ENCODE results near the gene SBSN. TPM values are rescaled to one million over a fixed set of nuclear protein-coding genes. Genes with fewer than 3 reads are reported as not detected.

Gene SBSN
- total and polyA plus RNA-seq, 8 donors = 0.15 to 0.16 TPM; not detected in 6

GRCh38 chr19:35511337-35511736, 16.8 kb downstream of the SBSN start:
- FAIRE-seq (no peak), ATAC-seq (no peak), DNase-seq (peak in 1 of 6 donors; percentile 52)
- no peak overlapping the region for H3K4me3 ChIP-seq
- no peaks in the 10 kb centered on the region for H3K9me3 ChIP-seq
- WGBS, 2 donors = 70 to 84% methylated on average over 7 of the region's 7 CpGs
- peaks cover 0 to 8% (median 4%) of the 10 kb centered on the region in 3 donors for H3K4me1 ChIP-seq
- intact Hi-C loops (cut with DNase I) = no loop called here
- TF ChIP-seq, protein P1, sequence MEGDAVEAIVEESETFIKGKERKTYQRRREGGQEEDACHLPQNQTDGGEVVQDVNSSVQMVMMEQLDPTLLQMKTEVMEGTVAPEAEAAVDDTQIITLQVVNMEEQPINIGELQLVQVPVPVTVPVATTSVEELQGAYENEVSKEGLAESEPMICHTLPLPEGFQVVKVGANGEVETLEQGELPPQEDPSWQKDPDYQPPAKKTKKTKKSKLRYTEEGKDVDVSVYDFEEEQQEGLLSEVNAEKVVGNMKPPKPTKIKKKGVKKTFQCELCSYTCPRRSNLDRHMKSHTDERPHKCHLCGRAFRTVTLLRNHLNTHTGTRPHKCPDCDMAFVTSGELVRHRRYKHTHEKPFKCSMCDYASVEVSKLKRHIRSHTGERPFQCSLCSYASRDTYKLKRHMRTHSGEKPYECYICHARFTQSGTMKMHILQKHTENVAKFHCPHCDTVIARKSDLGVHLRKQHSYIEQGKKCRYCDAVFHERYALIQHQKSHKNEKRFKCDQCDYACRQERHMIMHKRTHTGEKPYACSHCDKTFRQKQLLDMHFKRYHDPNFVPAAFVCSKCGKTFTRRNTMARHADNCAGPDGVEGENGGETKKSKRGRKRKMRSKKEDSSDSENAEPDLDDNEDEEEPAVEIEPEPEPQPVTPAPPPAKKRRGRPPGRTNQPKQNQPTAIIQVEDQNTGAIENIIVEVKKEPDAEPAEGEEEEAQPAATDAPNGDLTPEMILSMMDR (IDR thresholded peaks at IDR 0.05) = no peak
- no peaks in the 10 kb centered on the region for H3K36me3 ChIP-seq
- no peaks in the 10 kb centered on the region for H3K27me3 ChIP-seq
- no peak overlapping the region for H3K27ac ChIP-seq

GRCh38 chr19:35510626-35510964, 17.5 kb downstream of the SBSN start:
- DNase-seq (no peak), ATAC-seq (peak in 3 of 4 donors; percentile 1 to 2 (median 1)), FAIRE-seq (no peak)
- Histone ChIP-seq H3K27me3 (no peaks in the 10 kb centered on the region), H3K4me3 (peak overlapping the region in 3 of 4 donors; percentile 26 to 64 (median 51)), H3K36me3 (peaks cover 0 to 4% (median 0%) of the 10 kb centered on the region in 3 donors), H3K4me1 (peaks cover 0 to 8% (median 4%) of the 10 kb centered on the region in 3 donors), H3K9me3 (no peaks in the 10 kb centered on the region), H3K27ac (peak overlapping the region; percentile 79 to 87 (median 80))
- WGBS, 2 donors = 6 to 13% methylated on average over 15 of the region's 15 CpGs
- TF ChIP-seq, protein P1 (IDR thresholded peaks at IDR 0.05) = no peak
- intact Hi-C loops (cut with DNase I) = no loop called here

DNA sequence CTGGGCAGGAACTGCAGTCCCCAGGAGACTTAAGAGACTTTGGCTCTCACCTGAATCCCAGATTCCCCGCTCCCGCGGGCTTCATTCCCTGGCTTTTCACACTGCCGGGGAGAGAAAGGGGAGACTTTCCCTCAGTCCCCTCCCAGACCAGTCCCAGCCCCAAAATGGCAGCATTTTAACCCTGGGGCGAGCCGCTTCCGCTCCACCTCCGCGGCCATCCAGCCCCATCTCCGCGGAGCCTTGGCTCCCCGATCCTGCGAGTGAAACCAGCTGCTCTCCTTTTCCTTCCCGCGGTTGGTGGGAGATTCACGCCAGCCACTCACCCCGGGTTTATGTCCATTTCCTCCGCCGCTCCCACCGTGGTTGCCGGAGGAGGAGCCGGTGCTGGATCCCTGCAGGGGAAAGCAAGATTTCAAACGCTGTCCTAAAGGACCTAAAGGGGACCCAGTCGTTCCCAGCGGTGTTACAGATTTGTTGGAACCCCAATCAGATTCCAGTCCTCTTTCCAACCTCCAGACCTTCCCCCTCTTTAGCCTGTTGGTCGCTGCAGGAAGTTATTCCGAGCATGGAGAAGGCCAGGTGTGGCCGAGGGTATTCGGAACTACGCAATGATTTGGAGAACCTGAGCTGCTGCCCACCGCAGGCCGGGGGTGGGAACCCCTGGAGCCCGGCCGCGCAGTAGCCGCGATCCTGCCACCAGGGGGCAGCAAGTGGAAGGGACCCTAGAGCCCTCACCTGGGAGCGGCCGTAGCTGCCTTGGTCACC, 18.1 kb downstream of the SBSN start:
- peak overlapping the region; percentile 79 to 87 (median 80) for H3K27ac ChIP-seq
- intact Hi-C loops (cut with DNase I) = no loop called here
- H3K4me3 ChIP-seq = peak overlapping the region; percentile 26 to 64 (median 41)
- ATAC-seq = peak; percentile 87 to 94 (median 90)
- TF ChIP-seq, protein P1 (IDR thresholded peaks at IDR 0.05) = peak; percentile 96 to 99 (median 97)
- 0 to 2% methylated on average over 37 to 39 of the region's 39 CpGs for WGBS, 2 donors
- FAIRE-seq = no peak
- H3K9me3 ChIP-seq = no peaks in the 10 kb centered on the region
- H3K36me3 ChIP-seq = peaks cover 0 to 8% (median 0%) of the 10 kb centered on the region in 3 donors
- no peaks in the 10 kb centered on the region for H3K27me3 ChIP-seq
- peaks cover 0 to 8% (median 4%) of the 10 kb centered on the region in 3 donors for H3K4me1 ChIP-seq
- DNase-seq = peak; percentile 84 to 99 (median 94)

DNA sequence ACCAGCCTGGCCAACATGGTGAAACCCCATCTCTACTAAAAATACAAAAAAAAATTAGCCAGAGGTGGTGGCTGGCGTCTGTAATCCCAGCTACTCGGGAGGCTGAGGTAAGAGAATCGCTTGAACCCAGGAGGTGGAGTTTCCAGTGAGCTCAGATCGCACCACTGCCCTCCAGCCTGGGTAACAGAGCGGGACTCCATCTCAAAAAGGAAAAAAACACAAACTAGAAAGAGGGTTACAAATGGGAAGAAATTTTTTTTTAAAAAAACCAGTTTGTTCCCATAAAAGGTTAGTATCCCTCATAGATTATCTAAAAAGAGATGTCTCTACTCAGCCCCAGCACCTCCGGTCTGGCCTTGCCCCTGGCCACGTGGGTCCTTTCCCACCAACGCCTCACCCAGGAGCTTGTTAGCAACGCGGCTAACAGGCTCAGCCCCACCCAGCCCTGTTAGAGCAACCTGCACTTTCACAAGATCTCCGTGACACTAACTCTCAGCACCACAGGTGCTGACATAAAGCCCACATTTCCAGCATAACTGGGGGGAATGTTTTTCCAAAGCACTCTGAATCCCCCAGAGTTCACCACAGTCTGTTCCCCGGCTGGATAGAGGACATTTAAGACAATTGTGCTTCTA, 19.0 kb downstream of the SBSN start:
- no peaks in the 10 kb centered on the region for H3K9me3 ChIP-seq
- peak overlapping the region; percentile 26 to 64 (median 41) for H3K4me3 ChIP-seq
- H3K27me3 ChIP-seq = no peaks in the 10 kb centered on the region
- ATAC-seq (peak; percentile 83 to 89 (median 84)), DNase-seq (peak; percentile 77 to 91 (median 80)), FAIRE-seq (no peak)
- WGBS, 2 donors = 12 to 13% methylated on average over 12 of the region's 12 CpGs
- H3K36me3 ChIP-seq = peaks cover 0 to 8% (median 0%) of the 10 kb centered on the region in 3 donors
- intact Hi-C loops (cut with DNase I) = no loop called here
- H3K4me1 ChIP-seq = peaks cover 0 to 8% (median 4%) of the 10 kb centered on the region in 3 donors
- peak overlapping the region; percentile 79 to 87 (median 80) for H3K27ac ChIP-seq
- TF ChIP-seq, protein P1 (IDR thresholded peaks at IDR 0.05) = no peak

Data from pancreas (tissue), 10 donors.